Liver (tissue), 3 donors: ENCODE results near the gene RTL1.

ENCODE experiments used
- EGR1 ChIP-seq, 2 donors: IDR thresholded peaks; 2 replicates each; pipeline ENCODE4 v1.6.1; 2016 to 2018; ENCODE audit warnings: antibody characterized with exemption in 2 of 2, low read depth in 2 of 2
- YY1 ChIP-seq: IDR thresholded peaks from 2 replicates; pipeline ENCODE4 v1.6.1; 2016; ENCODE audit warnings: antibody characterized with exemption, mild to moderate bottlenecking
- TF ChIP-seq, protein P1 (sequence below): IDR thresholded peaks from 2 replicates; pipeline ENCODE4 v1.6.1; 2016; ENCODE audit warnings: antibody characterized with exemption
- TF ChIP-seq, protein P2 (sequence below): fragments of 150-350 bp; IDR thresholded peaks from 2 replicates; pipeline ENCODE4 v1.5.1; 2017; ENCODE audit warnings: improper control_type of control experiment, low read depth, low read length; ENCODE audit not compliant: missing input control
- donor health status: healthy.
- donor health status: healthy.

DNA sequence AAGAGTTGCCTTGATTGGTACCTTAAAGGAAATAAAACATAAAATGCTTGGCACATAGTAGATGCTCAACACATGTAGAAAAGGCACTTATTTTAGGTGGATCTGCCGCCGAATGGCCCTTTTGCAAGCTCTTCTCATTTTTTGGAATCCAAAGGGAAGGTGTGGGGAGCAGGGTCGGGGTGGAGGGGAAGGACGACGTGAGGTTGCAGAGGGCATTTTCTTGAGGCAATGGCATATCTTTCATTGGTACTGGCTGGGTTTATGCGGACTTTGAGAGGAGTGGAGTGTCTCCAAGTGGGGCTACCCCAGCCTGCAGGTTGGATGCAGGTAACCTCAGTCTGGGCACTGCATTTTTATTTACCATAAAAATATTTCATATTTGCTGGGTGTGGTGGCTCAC is 8.1 kb downstream of the RTL1 start:
- TF ChIP-seq, protein P1, sequence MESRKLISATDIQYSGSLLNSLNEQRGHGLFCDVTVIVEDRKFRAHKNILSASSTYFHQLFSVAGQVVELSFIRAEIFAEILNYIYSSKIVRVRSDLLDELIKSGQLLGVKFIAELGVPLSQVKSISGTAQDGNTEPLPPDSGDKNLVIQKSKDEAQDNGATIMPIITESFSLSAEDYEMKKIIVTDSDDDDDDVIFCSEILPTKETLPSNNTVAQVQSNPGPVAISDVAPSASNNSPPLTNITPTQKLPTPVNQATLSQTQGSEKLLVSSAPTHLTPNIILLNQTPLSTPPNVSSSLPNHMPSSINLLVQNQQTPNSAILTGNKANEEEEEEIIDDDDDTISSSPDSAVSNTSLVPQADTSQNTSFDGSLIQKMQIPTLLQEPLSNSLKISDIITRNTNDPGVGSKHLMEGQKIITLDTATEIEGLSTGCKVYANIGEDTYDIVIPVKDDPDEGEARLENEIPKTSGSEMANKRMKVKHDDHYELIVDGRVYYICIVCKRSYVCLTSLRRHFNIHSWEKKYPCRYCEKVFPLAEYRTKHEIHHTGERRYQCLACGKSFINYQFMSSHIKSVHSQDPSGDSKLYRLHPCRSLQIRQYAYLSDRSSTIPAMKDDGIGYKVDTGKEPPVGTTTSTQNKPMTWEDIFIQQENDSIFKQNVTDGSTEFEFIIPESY, result no peak
- TF ChIP-seq, protein P2, sequence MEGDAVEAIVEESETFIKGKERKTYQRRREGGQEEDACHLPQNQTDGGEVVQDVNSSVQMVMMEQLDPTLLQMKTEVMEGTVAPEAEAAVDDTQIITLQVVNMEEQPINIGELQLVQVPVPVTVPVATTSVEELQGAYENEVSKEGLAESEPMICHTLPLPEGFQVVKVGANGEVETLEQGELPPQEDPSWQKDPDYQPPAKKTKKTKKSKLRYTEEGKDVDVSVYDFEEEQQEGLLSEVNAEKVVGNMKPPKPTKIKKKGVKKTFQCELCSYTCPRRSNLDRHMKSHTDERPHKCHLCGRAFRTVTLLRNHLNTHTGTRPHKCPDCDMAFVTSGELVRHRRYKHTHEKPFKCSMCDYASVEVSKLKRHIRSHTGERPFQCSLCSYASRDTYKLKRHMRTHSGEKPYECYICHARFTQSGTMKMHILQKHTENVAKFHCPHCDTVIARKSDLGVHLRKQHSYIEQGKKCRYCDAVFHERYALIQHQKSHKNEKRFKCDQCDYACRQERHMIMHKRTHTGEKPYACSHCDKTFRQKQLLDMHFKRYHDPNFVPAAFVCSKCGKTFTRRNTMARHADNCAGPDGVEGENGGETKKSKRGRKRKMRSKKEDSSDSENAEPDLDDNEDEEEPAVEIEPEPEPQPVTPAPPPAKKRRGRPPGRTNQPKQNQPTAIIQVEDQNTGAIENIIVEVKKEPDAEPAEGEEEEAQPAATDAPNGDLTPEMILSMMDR, result no peak
- TF ChIP-seq EGR1 (IDR thresholded peaks at IDR 0.05; ENCODE audit: low read depth in 2 of 2) (no peak), YY1 (no peak)
